22Rv1 (cell line): ENCODE results near the gene FAM124A.
A peak's percentile ranks its signal among the peaks of the same experiment; 100 is the strongest.

Experiments used
- H3K27ac ChIP-seq: fragments of 450-650 bp; 2 replicates; pipeline ENCODE4 v1.5.1; 2017
- ZFX ChIP-seq: fragments of 450-650 bp; IDR thresholded peaks from 2 replicates; pipeline ENCODE4 v1.6.1; 2017; ENCODE audit warnings: antibody characterized with exemption, borderline replicate concordance
- TF ChIP-seq, protein P1 (sequence below): fragments of 450-650 bp; IDR thresholded peaks from 2 replicates; pipeline ENCODE4 v1.5.1; 2017; ENCODE audit warnings: mild to moderate bottlenecking

FAM124A gene

DNA sequence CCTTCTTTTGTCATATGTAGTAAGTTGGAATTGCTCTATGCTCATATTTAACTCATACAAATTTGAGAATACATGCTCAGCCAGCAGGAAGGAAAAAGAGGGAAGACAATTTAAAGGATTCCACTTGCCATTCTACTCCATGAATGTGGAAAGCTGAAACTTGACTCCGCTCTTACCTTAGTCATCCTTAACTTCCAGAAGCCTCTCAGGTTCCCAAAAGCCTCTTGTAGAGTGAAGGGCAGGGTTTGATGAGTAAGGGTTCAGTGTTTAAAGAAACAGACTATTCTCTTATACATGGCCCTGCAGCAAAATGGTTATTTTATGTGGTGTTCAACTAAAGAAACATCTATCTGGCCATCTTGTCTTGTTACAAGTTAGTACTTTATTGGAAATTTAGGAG lies 27.1 kb downstream of the FAM124A start:
- H3K27ac ChIP-seq, result no peak overlapping the region
- no peak for TF ChIP-seq ZFX
- TF ChIP-seq, protein P1, sequence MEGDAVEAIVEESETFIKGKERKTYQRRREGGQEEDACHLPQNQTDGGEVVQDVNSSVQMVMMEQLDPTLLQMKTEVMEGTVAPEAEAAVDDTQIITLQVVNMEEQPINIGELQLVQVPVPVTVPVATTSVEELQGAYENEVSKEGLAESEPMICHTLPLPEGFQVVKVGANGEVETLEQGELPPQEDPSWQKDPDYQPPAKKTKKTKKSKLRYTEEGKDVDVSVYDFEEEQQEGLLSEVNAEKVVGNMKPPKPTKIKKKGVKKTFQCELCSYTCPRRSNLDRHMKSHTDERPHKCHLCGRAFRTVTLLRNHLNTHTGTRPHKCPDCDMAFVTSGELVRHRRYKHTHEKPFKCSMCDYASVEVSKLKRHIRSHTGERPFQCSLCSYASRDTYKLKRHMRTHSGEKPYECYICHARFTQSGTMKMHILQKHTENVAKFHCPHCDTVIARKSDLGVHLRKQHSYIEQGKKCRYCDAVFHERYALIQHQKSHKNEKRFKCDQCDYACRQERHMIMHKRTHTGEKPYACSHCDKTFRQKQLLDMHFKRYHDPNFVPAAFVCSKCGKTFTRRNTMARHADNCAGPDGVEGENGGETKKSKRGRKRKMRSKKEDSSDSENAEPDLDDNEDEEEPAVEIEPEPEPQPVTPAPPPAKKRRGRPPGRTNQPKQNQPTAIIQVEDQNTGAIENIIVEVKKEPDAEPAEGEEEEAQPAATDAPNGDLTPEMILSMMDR, result no peak

DNA sequence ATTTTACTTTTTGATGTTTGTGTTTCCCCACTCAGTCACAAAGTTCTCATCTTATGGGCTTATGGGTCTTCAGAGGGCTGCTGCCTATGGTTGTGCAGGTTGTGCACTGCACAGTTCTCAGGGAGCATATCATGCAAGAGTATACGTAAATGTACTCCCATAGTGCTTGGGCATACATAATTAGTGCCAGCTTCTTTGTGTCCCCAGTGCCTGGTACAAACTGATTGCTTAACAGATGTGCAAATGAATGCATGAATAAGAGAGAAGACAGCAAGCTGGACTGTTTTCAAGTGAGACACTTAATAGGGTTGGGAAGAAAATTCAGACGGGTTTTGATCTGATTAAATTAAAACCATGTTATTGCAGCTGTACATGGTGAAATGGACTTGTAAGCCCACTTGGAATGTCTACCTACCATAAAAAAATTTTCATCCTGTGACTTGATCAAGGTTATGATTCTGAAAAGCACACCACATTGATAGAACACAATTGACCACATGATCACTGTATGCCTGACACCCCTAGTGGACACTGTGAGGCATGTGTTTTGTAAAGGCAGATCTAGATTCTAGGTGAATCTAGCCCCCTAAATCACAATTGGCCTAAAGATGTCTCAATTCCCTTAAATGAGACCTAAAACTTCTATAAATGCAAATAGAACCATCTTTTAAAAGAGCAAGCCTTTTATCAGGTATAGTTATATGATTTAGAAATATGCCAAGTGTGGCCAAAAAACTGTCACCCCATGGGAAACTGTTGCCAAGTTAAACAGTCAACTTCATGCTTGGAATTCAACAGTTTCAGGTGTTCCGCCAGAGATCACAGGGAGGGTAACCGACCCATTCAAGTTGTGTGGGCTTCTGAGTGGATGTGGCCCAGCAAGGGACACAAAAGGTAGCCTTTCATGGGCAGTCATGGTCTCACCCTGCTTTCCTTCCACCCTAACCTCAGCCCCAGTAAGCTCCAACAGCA lies 27.9 kb downstream of the FAM124A start:
- TF ChIP-seq ZFX, result no peak
- TF ChIP-seq, protein P1, result peak; percentile 37
- no peak overlapping the region for H3K27ac ChIP-seq

DNA sequence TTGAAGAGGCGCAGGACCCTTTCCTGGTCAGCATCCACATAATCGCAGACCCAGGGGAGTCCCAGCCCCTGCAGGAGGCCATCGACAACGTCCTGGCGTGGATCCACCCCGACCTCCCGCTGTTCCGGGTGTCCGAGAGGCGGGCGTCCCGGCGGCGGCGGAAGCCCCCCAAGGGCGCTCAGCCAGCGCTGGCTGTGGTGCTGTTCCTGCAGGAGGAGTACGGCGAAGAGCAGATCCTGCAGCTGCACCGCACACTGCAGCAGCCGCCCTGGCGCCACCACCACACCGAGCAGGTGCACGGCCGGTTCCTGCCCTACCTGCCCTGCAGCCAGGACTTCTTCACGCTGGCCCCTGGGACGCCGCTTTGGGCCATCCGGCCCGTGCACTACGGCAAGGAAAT lies 29.3 kb downstream of the FAM124A start:
- no peak for TF ChIP-seq ZFX
- TF ChIP-seq, protein P1, result no peak
- no peak overlapping the region for H3K27ac ChIP-seq

DNA sequence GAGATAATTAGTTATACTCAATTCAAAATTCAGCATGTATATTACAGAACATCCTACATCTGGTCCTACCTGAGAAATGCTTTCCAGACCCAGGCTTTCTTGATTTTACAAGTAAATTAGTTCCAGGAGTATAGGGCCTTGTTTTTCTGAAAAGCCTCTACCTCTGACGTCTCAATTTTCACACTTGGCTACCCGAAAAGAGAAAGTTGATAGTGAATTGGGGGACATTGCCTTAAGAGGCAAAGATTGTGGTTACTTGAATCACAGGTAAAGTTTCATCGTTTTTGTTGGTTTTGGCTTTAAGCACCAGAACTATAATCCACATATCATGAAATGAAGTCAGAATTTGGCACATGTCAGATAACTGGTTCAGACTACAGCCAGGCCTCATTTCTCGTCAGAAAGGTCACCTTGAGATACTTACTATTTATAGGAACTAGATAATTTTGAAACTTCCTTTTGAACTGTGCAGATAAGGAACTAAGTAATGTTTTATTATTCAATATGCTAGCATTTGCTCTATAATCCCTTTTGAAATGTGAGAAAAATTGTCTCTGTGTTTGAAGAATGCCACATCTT lies 30.8 kb downstream of the FAM124A start:
- no peak for TF ChIP-seq ZFX
- TF ChIP-seq, protein P1, result no peak
- no peak overlapping the region for H3K27ac ChIP-seq

DNA sequence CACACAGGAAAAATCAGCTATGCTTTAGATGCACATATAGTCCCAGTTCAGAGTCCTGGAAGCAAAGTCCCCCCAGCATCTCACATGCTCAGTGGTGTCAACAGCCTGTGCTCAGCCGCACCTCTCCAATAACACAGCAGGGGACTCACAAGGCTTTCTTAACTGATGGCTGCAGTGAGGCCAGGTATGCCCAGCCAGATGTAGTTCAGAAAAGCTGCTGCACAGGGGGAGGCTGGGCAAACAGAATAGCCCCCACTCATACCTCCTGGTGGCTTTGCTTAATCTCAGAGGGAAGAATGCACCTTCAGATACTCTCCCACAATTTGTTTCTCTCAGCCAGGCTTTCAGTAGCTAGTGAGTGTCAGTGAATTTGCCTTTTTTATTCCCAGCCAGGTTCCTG lies 33.4 kb downstream of the FAM124A start:
- no peak overlapping the region for H3K27ac ChIP-seq
- TF ChIP-seq ZFX, result no peak
- TF ChIP-seq, protein P1, result no peak

DNA sequence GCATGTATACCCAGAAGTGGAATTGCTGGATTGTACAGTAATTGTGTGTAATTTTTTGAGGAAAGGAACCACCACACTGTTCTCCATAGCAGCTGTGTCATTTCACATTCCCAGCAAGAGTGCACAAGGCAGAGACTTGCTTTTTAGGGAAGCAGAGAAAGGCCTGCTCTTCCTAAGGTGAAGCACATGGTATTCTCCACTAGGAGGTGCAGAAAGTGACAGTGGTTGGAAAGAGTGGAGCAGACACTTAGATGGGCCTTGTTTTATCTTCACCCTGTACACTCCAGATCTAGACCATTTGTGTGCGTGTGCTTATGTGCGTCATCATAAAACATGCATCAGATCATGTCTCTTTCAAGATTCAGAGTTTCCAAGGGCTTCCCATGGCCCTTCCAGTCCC lies 35.0 kb downstream of the FAM124A start:
- TF ChIP-seq ZFX, result no peak
- TF ChIP-seq, protein P1, result no peak
- H3K27ac ChIP-seq, result no peak overlapping the region
